HFFc6 (cell line): ENCODE results near the gene MYO9B. TPM values are rescaled to one million over a fixed set of nuclear protein-coding genes. Genes with fewer than 3 reads are reported as not detected.
"Not testable (repeated sequence)": the region's sequence is repeated elsewhere in the genome, so short reads cannot be mapped to it uniquely, and the experiment has no call there.

Source experiments
- DNase-seq: peaks from one replicate; pipeline ENCODE4 v3.0.0-alpha.2; 2018
- H3K27ac Mint-ChIP-seq: 2 replicates; pipeline ENCODE4 v1.8.0; 2020; ENCODE audit warnings: mild to moderate bottlenecking, mixed read lengths
- H3K27me3 Mint-ChIP-seq: 2 replicates; pipeline ENCODE4 v1.8.0; 2021; ENCODE audit warnings: mild to moderate bottlenecking, moderate library complexity, mixed read lengths; ENCODE audit not compliant: insufficient read depth
- H3K36me3 Mint-ChIP-seq: 2 replicates; pipeline ENCODE4 v1.8.0; 2021; ENCODE audit warnings: low read depth, mixed read lengths
- H3K4me1 Mint-ChIP-seq: 2 replicates; pipeline ENCODE4 v1.8.0; 2020; ENCODE audit warnings: low read depth, mixed read lengths
- H3K4me3 Mint-ChIP-seq: 2 replicates; pipeline ENCODE4 v1.8.0; 2020; ENCODE audit warnings: mild to moderate bottlenecking, moderate library complexity, mixed read lengths
- H3K9me3 Mint-ChIP-seq: 2 replicates; pipeline ENCODE4 v1.8.0; 2020; ENCODE audit warnings: mild to moderate bottlenecking, mixed read lengths
- total RNA-seq, 6 experiments: library from RNA; stranded (reverse); fragmentation: NEBNext Ultra II Directional; extraction: Animal tissue kit (Norgen Biotek cat#: 25700); gene quantifications; 2 replicates in 1 of 6; 3 replicates in 5 of 6; pipeline ENCODE4 v1.2.3, GENCODE V29; 2021
- TF ChIP-seq, protein P1 (sequence below): fragments of 200-600 bp; sonication (generic); IDR thresholded peaks from 2 replicates; pipeline ENCODE4 v1.5.0; 2021; ENCODE audit warnings: antibody characterized with exemption, mild to moderate bottlenecking

MYO9B gene
- total RNA-seq, 6 experiments from 2014 or later: 81.2 to 89.0 (median 83.4) TPM

GRCh38 chr19:17101686-17102628, 26.4 kb downstream of the MYO9B start:
- Mint-ChIP-seq H3K4me3 (no peak overlapping the region), H3K27me3 (no peaks in the 10 kb centered on the region; the same call in 1 of the 2 replicates), H3K27ac (no peak overlapping the region), H3K4me1 (peaks cover 51% of the 10 kb centered on the region), H3K9me3 (no peaks in the 10 kb centered on the region), H3K36me3 (peaks cover 33% of the 10 kb centered on the region)
- DNase-seq: no peak
- TF ChIP-seq, protein P1, sequence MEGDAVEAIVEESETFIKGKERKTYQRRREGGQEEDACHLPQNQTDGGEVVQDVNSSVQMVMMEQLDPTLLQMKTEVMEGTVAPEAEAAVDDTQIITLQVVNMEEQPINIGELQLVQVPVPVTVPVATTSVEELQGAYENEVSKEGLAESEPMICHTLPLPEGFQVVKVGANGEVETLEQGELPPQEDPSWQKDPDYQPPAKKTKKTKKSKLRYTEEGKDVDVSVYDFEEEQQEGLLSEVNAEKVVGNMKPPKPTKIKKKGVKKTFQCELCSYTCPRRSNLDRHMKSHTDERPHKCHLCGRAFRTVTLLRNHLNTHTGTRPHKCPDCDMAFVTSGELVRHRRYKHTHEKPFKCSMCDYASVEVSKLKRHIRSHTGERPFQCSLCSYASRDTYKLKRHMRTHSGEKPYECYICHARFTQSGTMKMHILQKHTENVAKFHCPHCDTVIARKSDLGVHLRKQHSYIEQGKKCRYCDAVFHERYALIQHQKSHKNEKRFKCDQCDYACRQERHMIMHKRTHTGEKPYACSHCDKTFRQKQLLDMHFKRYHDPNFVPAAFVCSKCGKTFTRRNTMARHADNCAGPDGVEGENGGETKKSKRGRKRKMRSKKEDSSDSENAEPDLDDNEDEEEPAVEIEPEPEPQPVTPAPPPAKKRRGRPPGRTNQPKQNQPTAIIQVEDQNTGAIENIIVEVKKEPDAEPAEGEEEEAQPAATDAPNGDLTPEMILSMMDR: no peak

DNA sequence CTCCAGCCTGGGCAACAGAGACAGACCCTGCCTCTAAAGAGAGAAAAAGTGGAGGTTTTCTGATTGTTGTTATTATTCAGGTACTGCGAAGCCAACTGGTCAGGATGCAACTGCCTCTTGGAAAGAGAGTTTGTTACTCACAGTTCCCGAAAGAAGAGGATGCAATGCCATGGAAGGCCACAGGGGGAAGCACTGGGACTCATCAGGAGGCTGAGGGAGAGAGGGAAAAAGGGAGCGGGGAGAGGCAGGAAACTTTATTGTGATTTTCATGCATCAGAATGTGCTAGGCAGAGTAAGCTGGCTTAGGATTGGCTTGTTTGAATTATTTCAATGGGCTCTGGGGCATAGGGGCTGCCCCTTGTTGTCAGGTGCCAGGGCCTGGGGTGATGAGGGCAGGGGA, 27.6 kb downstream of the MYO9B start:
- peak; percentile 25 for DNase-seq
- no peaks in the 10 kb centered on the region for H3K9me3 Mint-ChIP-seq
- H3K36me3 Mint-ChIP-seq: peaks cover 33% of the 10 kb centered on the region
- H3K4me3 Mint-ChIP-seq: no peak overlapping the region
- no peaks in the 10 kb centered on the region; the same call in none of the 2 replicates for H3K27me3 Mint-ChIP-seq
- peak overlapping the region; percentile 17 for H3K27ac Mint-ChIP-seq
- H3K4me1 Mint-ChIP-seq: peaks cover 53% of the 10 kb centered on the region
- TF ChIP-seq, protein P1: peak; percentile 80

DNA sequence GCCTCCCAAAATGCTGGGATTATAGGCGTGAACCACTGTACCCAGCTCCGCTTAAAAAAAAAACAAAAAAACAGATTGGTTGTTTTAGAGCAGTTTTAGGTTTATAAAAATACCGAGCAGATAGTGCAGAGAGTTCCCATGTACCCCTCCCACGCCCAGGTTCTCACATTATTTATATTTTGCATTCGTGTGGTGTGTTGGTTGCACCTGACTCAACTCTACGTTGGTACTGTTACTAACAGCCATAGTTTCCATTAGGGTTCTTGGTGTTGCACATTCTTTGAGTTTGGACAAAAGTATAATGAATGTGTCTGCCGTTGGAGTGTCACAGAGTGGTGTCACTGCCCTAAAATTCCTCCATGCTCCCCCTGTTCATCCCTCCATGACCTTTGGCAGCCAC, 29.1 kb downstream of the MYO9B start:
- Mint-ChIP-seq H3K4me1 (peaks cover 52% of the 10 kb centered on the region), H3K9me3 (no peaks in the 10 kb centered on the region), H3K4me3 (no peak overlapping the region), H3K27me3 (no peaks in the 10 kb centered on the region; the same call in none of the 2 replicates), H3K36me3 (peaks cover 27% of the 10 kb centered on the region), H3K27ac (peak overlapping the region; percentile 36; the same call in 1 of the 2 replicates)
- no peak for DNase-seq
- TF ChIP-seq, protein P1: no peak

DNA sequence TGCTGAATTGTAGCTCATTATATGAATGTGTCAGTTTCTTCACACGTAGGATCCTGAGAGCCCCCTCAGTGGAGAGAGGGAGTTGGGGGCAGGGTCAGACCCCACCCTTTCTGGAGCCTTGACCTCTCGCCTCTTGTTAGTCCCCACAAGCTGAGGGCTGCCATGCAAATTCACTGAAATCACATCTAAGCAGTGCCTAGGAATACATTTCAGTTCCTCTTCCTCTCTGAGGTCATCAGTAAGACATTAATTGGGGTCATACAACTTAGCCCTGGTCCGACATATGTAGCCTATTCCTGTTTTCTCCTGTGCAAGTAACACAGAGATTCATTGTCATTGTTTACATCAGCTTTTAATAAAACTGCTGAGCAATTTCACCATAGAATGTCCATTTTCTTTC, 30.0 kb downstream of the MYO9B start:
- Mint-ChIP-seq H3K9me3 (no peaks in the 10 kb centered on the region), H3K4me3 (no peak overlapping the region), H3K36me3 (peaks cover 26% of the 10 kb centered on the region), H3K4me1 (peaks cover 49% of the 10 kb centered on the region), H3K27me3 (no peaks in the 10 kb centered on the region; the same call in none of the 2 replicates), H3K27ac (peak overlapping the region; percentile 36; the same call in 1 of the 2 replicates)
- no peak for DNase-seq
- TF ChIP-seq, protein P1: no peak

GRCh38 chr19:17106964-17107363, 31.4 kb downstream of the MYO9B start:
- H3K27ac Mint-ChIP-seq: peak overlapping the region; percentile 98
- peaks cover 23% of the 10 kb centered on the region for H3K36me3 Mint-ChIP-seq
- H3K4me1 Mint-ChIP-seq: peaks cover 44% of the 10 kb centered on the region
- DNase-seq, H3K27me3 Mint-ChIP-seq, H3K9me3 Mint-ChIP-seq: not testable (repeated sequence)
- H3K4me3 Mint-ChIP-seq: peak overlapping the region; percentile 86
